ENCODE data around the gene ENTPD6. TPM values are rescaled to one million over a fixed set of nuclear protein-coding genes. Genes with fewer than 3 reads are reported as not detected.
A peak's percentile ranks its signal among the peaks of the same experiment; 100 is the strongest.

Gene ENTPD6
- total RNA-seq, 1 donor from 2014 or later, result 32.3 TPM

GRCh38 chr20:25148181-25148981 lies 47.1 kb upstream of the ENTPD6 start:
- peak; percentile 24 for DNase-seq (ENCODE audit: low spot score)
- Mint-ChIP-seq H3K4me1 (peaks cover 31% of the 10 kb centered on the region), H3K9me3 (peaks cover 2% of the 10 kb centered on the region), H3K27ac (peak overlapping the region; percentile 79), H3K27me3 (ENCODE audit: insufficient read depth, low read depth) (peaks cover 14% of the 10 kb centered on the region), H3K4me3 (peak overlapping the region; percentile 69), H3K36me3 (no peaks in the 10 kb centered on the region)
- Histone ChIP-seq H4K20me1 (ENCODE audit: low read depth) (no peaks in the 10 kb centered on the region), H3K36me3 (no peaks in the 10 kb centered on the region), H3K9ac (no peak overlapping the region), H2AFZ (replicated peaks) (peak overlapping the region; percentile 32), H3K79me2 (ENCODE audit: low read depth) (no peaks in the 10 kb centered on the region), H3K9me3 (ENCODE audit: low read depth) (no peaks in the 10 kb centered on the region), H3K27me3 (peaks cover 20% of the 10 kb centered on the region), H3K4me2 (no peak overlapping the region), H3K4me3 (no peak overlapping the region), H3K27ac (no peak overlapping the region), H3F3A (ENCODE audit: low read depth) (peaks cover 22% of the 10 kb centered on the region), H3K4me1 (peaks cover 15% of the 10 kb centered on the region)
- TF ChIP-seq EZH2 (IDR thresholded peaks at IDR 0.05) (no peak), CTCF (IDR thresholded peaks at IDR 0.05) (no peak), EZH2phosphoT487 (IDR thresholded peaks at IDR 0.05) (no peak)

DNA sequence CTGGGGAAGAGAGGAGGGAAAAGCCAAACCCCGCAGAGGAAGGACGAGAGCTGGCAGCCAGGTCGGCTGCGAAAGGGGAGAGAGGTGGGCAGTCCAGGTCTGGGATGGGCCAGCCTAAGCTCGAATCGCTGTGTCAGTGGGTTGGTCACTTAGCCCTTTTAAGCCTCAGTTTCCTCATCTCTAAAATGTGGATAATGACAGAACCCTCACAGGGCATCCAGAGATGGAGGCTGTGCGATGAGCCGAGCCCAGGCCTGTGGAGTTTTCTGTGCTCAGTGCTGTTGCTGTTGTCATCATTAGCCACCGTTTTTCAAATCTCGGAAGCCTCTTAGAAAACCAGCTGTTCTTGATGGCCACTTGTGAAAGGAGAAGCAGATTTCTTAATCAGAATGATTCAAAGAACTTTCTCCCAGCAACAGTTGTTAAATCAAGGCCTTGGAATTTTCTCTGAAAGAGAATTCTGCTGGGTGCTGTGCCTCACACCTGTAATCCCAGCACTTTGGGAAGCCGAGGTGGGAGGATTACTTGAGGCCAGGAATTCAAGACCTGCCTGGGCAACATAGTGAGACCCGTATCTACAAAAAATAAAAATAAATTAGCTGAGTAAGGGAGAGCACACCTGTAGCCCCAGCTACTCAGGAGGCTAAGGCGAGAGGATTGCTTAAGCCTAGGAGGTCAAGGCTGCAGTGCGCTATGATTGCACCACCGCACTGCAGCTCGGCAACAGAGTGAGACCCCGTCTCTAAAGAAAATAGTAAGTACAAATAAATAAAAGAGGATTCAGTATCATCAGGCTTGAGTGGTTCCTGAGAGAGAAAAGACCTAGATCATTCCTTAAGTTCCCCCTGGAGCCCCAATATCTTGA lies 46.3 kb upstream of the ENTPD6 start:
- H4K20me1 ChIP-seq (ENCODE audit: low read depth), result no peaks in the 10 kb centered on the region
- peak overlapping the region; percentile 32 for H2AFZ ChIP-seq (replicated peaks)
- H3K4me2 ChIP-seq, result peak overlapping the region; percentile 58
- peaks cover 15% of the 10 kb centered on the region for H3K4me1 ChIP-seq
- peak overlapping the region; percentile 97 for H3K27ac Mint-ChIP-seq
- H3K9me3 ChIP-seq (ENCODE audit: low read depth), result no peaks in the 10 kb centered on the region
- H3K4me1 Mint-ChIP-seq, result peaks cover 31% of the 10 kb centered on the region
- no peak overlapping the region for H3K4me3 ChIP-seq
- H3K27me3 Mint-ChIP-seq (ENCODE audit: insufficient read depth, low read depth), result peaks cover 14% of the 10 kb centered on the region
- H3K36me3 Mint-ChIP-seq, result no peaks in the 10 kb centered on the region
- H3K27ac ChIP-seq, result peak overlapping the region; percentile 72
- no peak overlapping the region for H3K9ac ChIP-seq
- peaks cover 20% of the 10 kb centered on the region for H3K27me3 ChIP-seq
- H3K4me3 Mint-ChIP-seq, result peak overlapping the region; percentile 69
- DNase-seq (ENCODE audit: low spot score), result no peak
- peaks cover 2% of the 10 kb centered on the region for H3K9me3 Mint-ChIP-seq
- TF ChIP-seq EZH2 (IDR thresholded peaks at IDR 0.05) (no peak), EZH2phosphoT487 (IDR thresholded peaks at IDR 0.05) (no peak), CTCF (IDR thresholded peaks at IDR 0.05) (no peak)
- no peaks in the 10 kb centered on the region for H3K79me2 ChIP-seq (ENCODE audit: low read depth)
- H3K36me3 ChIP-seq, result no peaks in the 10 kb centered on the region
- peaks cover 22% of the 10 kb centered on the region for H3F3A ChIP-seq (ENCODE audit: low read depth)

- Mint-ChIP-seq H3K27me3 (ENCODE audit: insufficient read depth, low read depth) (peaks cover 15% of the 10 kb centered on the region), H3K36me3 (no peaks in the 10 kb centered on the region), H3K9me3 (peaks cover 2% of the 10 kb centered on the region), H3K4me3 (peak overlapping the region; percentile 52), H3K27ac (peak overlapping the region; percentile 97), H3K4me1 (peaks cover 31% of the 10 kb centered on the region)
- H3K27ac ChIP-seq, result peak overlapping the region; percentile 72
- no peak overlapping the region for H3K4me3 ChIP-seq
- peaks cover 15% of the 10 kb centered on the region for H3K4me1 ChIP-seq
- no peaks in the 10 kb centered on the region for H3K79me2 ChIP-seq (ENCODE audit: low read depth)
- peaks cover 20% of the 10 kb centered on the region for H3K27me3 ChIP-seq
- no peaks in the 10 kb centered on the region for H3K9me3 ChIP-seq (ENCODE audit: low read depth)
- H3F3A ChIP-seq (ENCODE audit: low read depth), result peaks cover 22% of the 10 kb centered on the region
- TF ChIP-seq EZH2phosphoT487 (IDR thresholded peaks at IDR 0.05), result no peak
- TF ChIP-seq EZH2 (IDR thresholded peaks at IDR 0.05), result no peak
- no peak for TF ChIP-seq CTCF (IDR thresholded peaks at IDR 0.05)
- no peaks in the 10 kb centered on the region for H3K36me3 ChIP-seq
- peak; percentile 95 for DNase-seq (ENCODE audit: low spot score)
- H2AFZ ChIP-seq (replicated peaks), result no peak overlapping the region
- H4K20me1 ChIP-seq (ENCODE audit: low read depth), result no peaks in the 10 kb centered on the region
- no peak overlapping the region for H3K9ac ChIP-seq
- H3K4me2 ChIP-seq, result peak overlapping the region; percentile 58
Observed at GRCh38 chr20:25150016-25150415, 45.5 kb upstream of the ENTPD6 start.
